Endothelial cell of umbilical vein (primary cell): Measurements from ENCODE around the gene MYO9A. TPM values are rescaled to one million over a fixed set of nuclear protein-coding genes. Genes with fewer than 3 reads are reported as not detected.

Source experiments
- BruUV-seq: library from RNA; stranded (reverse); fragments of 400-500 nt; replicated peaks from 2 replicates; lab custom pipeline; 2021; lab: Mats Ljungman, UMichigan
- CTCF ChIA-PET: fragments of 300-600, 350-600 bp; sonication (Branson Sonifier 250); formaldehyde crosslinking; loops from one replicate; lab custom pipeline; 2021; ENCODE audit warnings: antibody characterized with exemption, inconsistent platforms; lab: Charles Lee
- POLR2A ChIA-PET: fragments of 300-600, 350-600 bp; sonication (Branson Sonifier 250); formaldehyde crosslinking; loops from one replicate; lab custom pipeline; 2021; ENCODE audit warnings: antibody characterized with exemption, inconsistent platforms; lab: Charles Lee
- DNase-seq: peaks from one replicate; pipeline ENCODE4 v3.0.0-alpha.2; 2011; ENCODE audit warnings: low read depth, low spot score
- FAIRE-seq: peaks from 2 replicates; lab custom pipeline; 2011; peaks lifted over from hg19 to GRCh38; lab: Jason Lieb, UNC
- H2AFZ ChIP-seq: 2 replicates; pipeline ENCODE4 v1.6.0; 2012; ENCODE audit warnings: low read depth, low read length, control low read depth, inconsistent platforms
- H3K27ac ChIP-seq: 2 replicates; pipeline ENCODE4 v1.5.1; 2011; ENCODE audit warnings: low read depth, mild to moderate bottlenecking, control low read depth, low read length, moderate library complexity; ENCODE audit not compliant: insufficient read depth
- H3K27me3 ChIP-seq, 2 experiments: 2 replicates each; pipeline versions ENCODE4 v1.6.0 to v1.6.1; 2011; ENCODE audit warnings: low read length in 2 of 2, mixed read lengths in 1 of 2; ENCODE audit not compliant: control insufficient read depth in 2 of 2, insufficient read depth in 2 of 2
- H3K36me3 ChIP-seq, 2 experiments: 2 replicates in 1 of 2; 3 replicates in 1 of 2; pipeline ENCODE4 v1.5.1; 2011; ENCODE audit warnings: low read length in 2 of 2, mild to moderate bottlenecking in 1 of 2, moderate library complexity in 1 of 2; ENCODE audit not compliant: control insufficient read depth in 2 of 2, insufficient read depth in 2 of 2; ENCODE audit errors: extremely low read depth in 1 of 2
- H3K4me1 ChIP-seq: 3 replicates; pipeline ENCODE4 v1.5.1; 2011; ENCODE audit warnings: mild to moderate bottlenecking, low read length; ENCODE audit not compliant: control insufficient read depth, insufficient read depth; ENCODE audit errors: extremely low read depth
- H3K4me2 ChIP-seq: 2 replicates; pipeline ENCODE4 v1.6.1; 2011; ENCODE audit warnings: low read length, control low read depth, mixed read lengths; ENCODE audit not compliant: insufficient read depth
- H3K4me3 ChIP-seq, 3 experiments: fragments of 200-600 bp in 1 of 3; sonication (generic), shearing (Covaris generic) in 1 of 3; replicated peaks in 1 of 3; 2 replicates each; pipeline ENCODE4 v1.5.1; 2011 to 2016; ENCODE audit warnings: control low read depth in 3 of 3, low read length in 3 of 3, mild to moderate bottlenecking in 2 of 3, inconsistent platforms in 1 of 3, low read depth in 1 of 3, moderate library complexity in 1 of 3; ENCODE audit not compliant: insufficient read depth in 1 of 3
- H3K79me2 ChIP-seq: 2 replicates; pipeline ENCODE4 v1.6.0; 2012; ENCODE audit warnings: low read length, inconsistent platforms; ENCODE audit not compliant: control insufficient read depth, insufficient read depth
- H3K9ac ChIP-seq: replicated peaks from 2 replicates; pipeline ENCODE3; 2011; ENCODE audit warnings: low read length, control low read depth; ENCODE audit not compliant: insufficient read depth; ENCODE audit errors: extremely low read depth
- H3K9me1 ChIP-seq: replicated peaks from 3 replicates; pipeline ENCODE4 v1.6.0; 2011; ENCODE audit warnings: mild to moderate bottlenecking, low read length; ENCODE audit not compliant: control insufficient read depth, insufficient read depth; ENCODE audit errors: extremely low read depth
- H3K9me3 ChIP-seq: replicated peaks from 2 replicates; pipeline ENCODE4 v1.5.1; 2012; ENCODE audit warnings: low read length, inconsistent platforms; ENCODE audit not compliant: control insufficient read depth, insufficient read depth
- H4K20me1 ChIP-seq: replicated peaks from 2 replicates; pipeline ENCODE3; 2011; ENCODE audit warnings: mild to moderate bottlenecking, low read length; ENCODE audit not compliant: control insufficient read depth, insufficient read depth; ENCODE audit errors: extremely low read depth
- EZH2 ChIP-seq: IDR thresholded peaks from 2 replicates; pipeline ENCODE4 v1.6.1; 2012; ENCODE audit warnings: borderline replicate concordance, low read depth, mild to moderate bottlenecking, moderate library complexity, low read length, inconsistent platforms; ENCODE audit not compliant: severe bottlenecking
- FOS ChIP-seq: IDR thresholded peaks from 2 replicates; pipeline ENCODE4 v1.6.1; 2011; ENCODE audit warnings: mild to moderate bottlenecking, low read length, moderate library complexity, borderline replicate concordance; ENCODE audit not compliant: insufficient read depth
- GATA2 ChIP-seq: IDR thresholded peaks from 2 replicates; pipeline ENCODE4 v1.7.0; 2011; ENCODE audit warnings: low read depth, mild to moderate bottlenecking, moderate library complexity, mixed read lengths, low read length; ENCODE audit not compliant: insufficient read length, insufficient read depth
- JUN ChIP-seq: IDR thresholded peaks from 2 replicates; pipeline ENCODE4 v1.6.1; 2011; ENCODE audit warnings: borderline replicate concordance, low read depth; ENCODE audit not compliant: insufficient read length, insufficient read depth
- MAX ChIP-seq: IDR thresholded peaks from 2 replicates; pipeline ENCODE4 v1.6.1; 2011; ENCODE audit not compliant: insufficient read depth, insufficient read length
- MYC ChIP-seq: IDR thresholded peaks from one replicate; pipeline ENCODE4 v1.6.1; 2011; ENCODE audit warnings: mild to moderate bottlenecking, low read depth, low read length
- POLR2A ChIP-seq: IDR thresholded peaks from 2 replicates; pipeline ENCODE4 v1.6.1; 2012; ENCODE audit warnings: low read depth, mild to moderate bottlenecking, control low read depth, low read length
- POLR2AphosphoS5 ChIP-seq: IDR thresholded peaks from 2 replicates; pipeline ENCODE4 v1.6.1; 2012; ENCODE audit warnings: low read depth, mild to moderate bottlenecking, control low read depth, low read length, moderate library complexity; ENCODE audit not compliant: insufficient read depth
- dilution Hi-C: fragments of 300-500 bp; cut with MboI; formaldehyde crosslinking; loops from one replicate; pipeline ENCODE4 v1.15.0; 2019; ENCODE audit warnings: low sequenced_read_pairs; ENCODE audit not compliant: extremely low pct_ligation_motif_present
- intact Hi-C: fragments of 100-400 bp; cut with micrococcal nuclease; formaldehyde crosslinking; loops from one replicate; pipeline ENCODE4 v1.10.0; 2022
- polyA plus RNA-seq, 4 experiments: library from polyadenylated mRNA; depleted of rRNA in 3 of 4; stranded (reverse) in 3 of 4; unstranded in 1 of 4; fragments of >200 nt; gene quantifications; 2 replicates each; pipeline versions ENCODE4 v1.2.1 to v1.2.3, GENCODE V29; 2011 to 2012; ENCODE audit warnings: missing spikeins in 1 of 4
- total RNA-seq: library from RNA; stranded (reverse); gene quantifications from 2 replicates; pipeline ENCODE4 v1.2.3, GENCODE V29; 2021
- TF ChIP-seq, protein P1 (sequence below), 2 donors: IDR thresholded peaks; 1 replicate in 1 of 2; 2 replicates in 1 of 2; pipeline ENCODE4 v1.5.1; 2011; ENCODE audit warnings: low read length in 2 of 2, mild to moderate bottlenecking in 2 of 2, moderate library complexity in 2 of 2, control low read depth in 1 of 2, inconsistent platforms in 1 of 2, low read depth in 1 of 2; ENCODE audit not compliant: insufficient read depth in 1 of 2; ENCODE audit errors: extremely low read depth in 1 of 2

Gene MYO9A
- total and polyA plus RNA-seq, 2 donors (not counting 3 experiments of a cell fraction or from before 2014, with no cell fraction given), result 6.4 to 30.3 TPM

GRCh38 chr15:72135719-72136118, 17.8 kb upstream of the MYO9A start:
- Histone ChIP-seq H3K9me1 (no peaks in the 10 kb centered on the region), H3K9ac (no peak overlapping the region), H3K9me3 (no peaks in the 10 kb centered on the region), H3K36me3 (no peaks in the 10 kb centered on the region), H3K27me3 (no peaks in the 10 kb centered on the region), H4K20me1 (no peaks in the 10 kb centered on the region), H3K4me3 (no peak overlapping the region), H3K27ac (no peak overlapping the region), H3K4me1 (no peaks in the 10 kb centered on the region), H3K79me2 (no peaks in the 10 kb centered on the region), H3K4me2 (no peak overlapping the region), H2AFZ (no peak overlapping the region)
- ChIA-PET CTCF (no interaction called here), POLR2A (no interaction called here)
- DNase-seq (no peak), FAIRE-seq (no peak)
- intact Hi-C loops, result no loop called here
- no TSS peak for BruUV-seq
- dilution Hi-C loops, result no loop called here
- TF ChIP-seq MYC (no peak), POLR2A (no peak), POLR2AphosphoS5 (no peak), MAX (no peak)
- TF ChIP-seq, protein P1, sequence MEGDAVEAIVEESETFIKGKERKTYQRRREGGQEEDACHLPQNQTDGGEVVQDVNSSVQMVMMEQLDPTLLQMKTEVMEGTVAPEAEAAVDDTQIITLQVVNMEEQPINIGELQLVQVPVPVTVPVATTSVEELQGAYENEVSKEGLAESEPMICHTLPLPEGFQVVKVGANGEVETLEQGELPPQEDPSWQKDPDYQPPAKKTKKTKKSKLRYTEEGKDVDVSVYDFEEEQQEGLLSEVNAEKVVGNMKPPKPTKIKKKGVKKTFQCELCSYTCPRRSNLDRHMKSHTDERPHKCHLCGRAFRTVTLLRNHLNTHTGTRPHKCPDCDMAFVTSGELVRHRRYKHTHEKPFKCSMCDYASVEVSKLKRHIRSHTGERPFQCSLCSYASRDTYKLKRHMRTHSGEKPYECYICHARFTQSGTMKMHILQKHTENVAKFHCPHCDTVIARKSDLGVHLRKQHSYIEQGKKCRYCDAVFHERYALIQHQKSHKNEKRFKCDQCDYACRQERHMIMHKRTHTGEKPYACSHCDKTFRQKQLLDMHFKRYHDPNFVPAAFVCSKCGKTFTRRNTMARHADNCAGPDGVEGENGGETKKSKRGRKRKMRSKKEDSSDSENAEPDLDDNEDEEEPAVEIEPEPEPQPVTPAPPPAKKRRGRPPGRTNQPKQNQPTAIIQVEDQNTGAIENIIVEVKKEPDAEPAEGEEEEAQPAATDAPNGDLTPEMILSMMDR (IDR thresholded peaks at IDR 0.05; ENCODE audit: extremely low read depth in 1 of 2, insufficient read depth in 1 of 2, low read depth in 1 of 2, low read length in 2 of 2), result no peak

DNA sequence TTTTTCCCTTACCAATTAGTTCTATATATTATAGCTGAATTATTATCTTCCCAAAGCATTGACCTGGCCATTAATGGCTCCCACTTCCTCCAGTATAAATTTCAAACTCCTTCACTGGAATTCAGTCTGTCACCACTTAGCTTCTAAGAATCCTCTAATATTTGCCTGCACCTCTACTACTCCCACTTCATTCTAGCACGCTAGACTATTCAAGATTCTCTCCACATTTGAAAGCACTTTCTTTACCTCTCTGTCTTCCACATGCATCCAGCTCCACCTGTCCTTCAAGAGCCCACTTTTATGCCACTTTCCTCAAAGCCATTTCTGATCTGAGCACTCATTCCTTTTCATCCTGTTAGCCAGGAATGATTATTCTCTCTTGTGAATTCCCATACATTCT, 15.3 kb upstream of the MYO9A start:
- no peaks in the 10 kb centered on the region for H3K79me2 ChIP-seq
- CTCF ChIA-PET, result interaction anchor here (0.7 to 1.4 kb wide), 3 partner anchors 21 to 389 kb away, joined by 3 to 5 read pairs (median 3); no protein-coding TSS in a partner anchor
- no peak overlapping the region for H3K4me3 ChIP-seq
- no peaks in the 10 kb centered on the region for H3K9me1 ChIP-seq
- no peaks in the 10 kb centered on the region for H3K36me3 ChIP-seq
- BruUV-seq, result no TSS peak
- TF ChIP-seq GATA2 (no peak), FOS (no peak), POLR2A (no peak), EZH2 (no peak), MYC (no peak), JUN (no peak), POLR2AphosphoS5 (no peak), MAX (no peak)
- TF ChIP-seq, protein P1 (IDR thresholded peaks at IDR 0.05; ENCODE audit: extremely low read depth in 1 of 2, insufficient read depth in 1 of 2, low read depth in 1 of 2, low read length in 2 of 2), result no peak
- intact Hi-C loops (no loop called here), dilution Hi-C loops (no loop called here)
- H3K4me1 ChIP-seq, result no peaks in the 10 kb centered on the region
- H3K27ac ChIP-seq, result no peak overlapping the region
- DNase-seq (no peak), FAIRE-seq (no peak)
- H3K4me2 ChIP-seq, result no peak overlapping the region
- H4K20me1 ChIP-seq, result no peaks in the 10 kb centered on the region
- no peak overlapping the region for H2AFZ ChIP-seq
- no peaks in the 10 kb centered on the region for H3K27me3 ChIP-seq
- POLR2A ChIA-PET, result no interaction called here
- no peak overlapping the region for H3K9ac ChIP-seq
- no peaks in the 10 kb centered on the region for H3K9me3 ChIP-seq
